ENCODE measurements around the gene TSPAN9.

TSPAN9 gene

GRCh38 chr12:3178671-3179313 is 101.6 kb downstream of the TSPAN9 start:
- no peak for TF ChIP-seq CTCF (IDR thresholded peaks at IDR 0.05; ENCODE audit: extremely low read depth, missing control alignments)
- DNase-seq (ENCODE audit: low spot score) = no peak

- no peak for DNase-seq (ENCODE audit: low spot score)
- TF ChIP-seq CTCF (IDR thresholded peaks at IDR 0.05; ENCODE audit: extremely low read depth, missing control alignments) = no peak
Observed at GRCh38 chr12:3179731-3180130, 102.6 kb downstream of the TSPAN9 start.

GRCh38 chr12:3182426-3182825 is 105.2 kb downstream of the TSPAN9 start:
- DNase-seq (ENCODE audit: low spot score) = no peak
- no peak for TF ChIP-seq CTCF (IDR thresholded peaks at IDR 0.05; ENCODE audit: extremely low read depth, missing control alignments)

- no peak for TF ChIP-seq CTCF (IDR thresholded peaks at IDR 0.05; ENCODE audit: extremely low read depth, missing control alignments)
- DNase-seq (ENCODE audit: low spot score) = no peak
Observed at GRCh38 chr12:3184485-3184884, 107.3 kb downstream of the TSPAN9 start.

- no peak for TF ChIP-seq CTCF (IDR thresholded peaks at IDR 0.05; ENCODE audit: extremely low read depth, missing control alignments)
- DNase-seq (ENCODE audit: low spot score) = no peak
Observed at GRCh38 chr12:3185260-3185870, 108.2 kb downstream of the TSPAN9 start.

- peak; percentile 59 for DNase-seq (ENCODE audit: low spot score)
- no peak for TF ChIP-seq CTCF (IDR thresholded peaks at IDR 0.05; ENCODE audit: extremely low read depth, missing control alignments)
Observed at GRCh38 chr12:3186546-3187215, 109.5 kb downstream of the TSPAN9 start.

Measured in GM20000 (cell line).